Mammary epithelial cell (primary cell): ENCODE results near the gene RPL21.

Source experiments
- EZH2 ChIP-seq: IDR thresholded peaks from 2 replicates; pipeline ENCODE4 v1.6.1; 2012; ENCODE audit warnings: low read length, inconsistent platforms, borderline replicate concordance
- TF ChIP-seq, protein P1 (sequence below), 2 donors: IDR thresholded peaks in 1 of 2; conservative IDR thresholded peaks in 1 of 2; 2 replicates each; pipeline ENCODE4 v1.5.1; 2011 to 2012; ENCODE audit warnings: inconsistent platforms in 2 of 2, low read length in 2 of 2, mild to moderate bottlenecking in 2 of 2, control low read depth in 1 of 2, low read depth in 1 of 2; ENCODE audit not compliant: insufficient read depth in 1 of 2; ENCODE audit errors: extremely low read depth in 1 of 2

DNA sequence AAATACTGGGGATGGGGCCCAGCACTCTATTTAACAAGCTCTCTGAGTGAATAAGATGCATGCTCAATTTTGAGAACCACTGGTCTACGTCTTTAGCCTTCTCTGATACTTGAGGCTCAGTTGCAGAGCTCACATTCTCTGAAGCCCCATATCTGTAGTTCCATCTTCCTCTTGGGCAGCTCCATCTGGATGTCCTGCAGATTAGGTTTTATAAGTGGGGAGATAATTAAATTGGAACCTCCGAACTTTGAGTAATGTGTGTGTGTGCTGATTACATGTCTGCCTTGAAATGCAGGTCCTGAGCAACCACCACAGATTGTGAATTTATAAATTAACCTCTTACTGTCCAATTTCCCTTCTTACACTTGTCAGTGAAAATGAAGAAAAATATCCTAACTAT lies 12.1 kb downstream of the RPL21 start:
- TF ChIP-seq, protein P1, sequence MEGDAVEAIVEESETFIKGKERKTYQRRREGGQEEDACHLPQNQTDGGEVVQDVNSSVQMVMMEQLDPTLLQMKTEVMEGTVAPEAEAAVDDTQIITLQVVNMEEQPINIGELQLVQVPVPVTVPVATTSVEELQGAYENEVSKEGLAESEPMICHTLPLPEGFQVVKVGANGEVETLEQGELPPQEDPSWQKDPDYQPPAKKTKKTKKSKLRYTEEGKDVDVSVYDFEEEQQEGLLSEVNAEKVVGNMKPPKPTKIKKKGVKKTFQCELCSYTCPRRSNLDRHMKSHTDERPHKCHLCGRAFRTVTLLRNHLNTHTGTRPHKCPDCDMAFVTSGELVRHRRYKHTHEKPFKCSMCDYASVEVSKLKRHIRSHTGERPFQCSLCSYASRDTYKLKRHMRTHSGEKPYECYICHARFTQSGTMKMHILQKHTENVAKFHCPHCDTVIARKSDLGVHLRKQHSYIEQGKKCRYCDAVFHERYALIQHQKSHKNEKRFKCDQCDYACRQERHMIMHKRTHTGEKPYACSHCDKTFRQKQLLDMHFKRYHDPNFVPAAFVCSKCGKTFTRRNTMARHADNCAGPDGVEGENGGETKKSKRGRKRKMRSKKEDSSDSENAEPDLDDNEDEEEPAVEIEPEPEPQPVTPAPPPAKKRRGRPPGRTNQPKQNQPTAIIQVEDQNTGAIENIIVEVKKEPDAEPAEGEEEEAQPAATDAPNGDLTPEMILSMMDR (conservative IDR thresholded peaks at IDR 0.05 in 1 of 2, IDR thresholded peaks at IDR 0.05 in 1 of 2; ENCODE audit: extremely low read depth in 1 of 2, insufficient read depth in 1 of 2, low read depth in 1 of 2, low read length in 2 of 2): no peak
- TF ChIP-seq EZH2: no peak
